Loucy (cell line): ENCODE data around the gene ASF1B.

ENCODE experiments used
- EZH2phosphoT487 ChIP-seq: fragments of 200-600 bp; IDR thresholded peaks from 2 replicates; pipeline ENCODE4 v1.6.1; 2018; ENCODE audit warnings: antibody characterized with exemption, mild to moderate bottlenecking, moderate library complexity, borderline replicate concordance
- TF ChIP-seq, protein P1 (sequence below): fragments of 200-600 bp; sonication (generic); conservative IDR thresholded peaks from 2 replicates; pipeline ENCODE4 v1.5.1; 2014; ENCODE audit warnings: mild to moderate bottlenecking, antibody characterized with exemption, low read length

DNA sequence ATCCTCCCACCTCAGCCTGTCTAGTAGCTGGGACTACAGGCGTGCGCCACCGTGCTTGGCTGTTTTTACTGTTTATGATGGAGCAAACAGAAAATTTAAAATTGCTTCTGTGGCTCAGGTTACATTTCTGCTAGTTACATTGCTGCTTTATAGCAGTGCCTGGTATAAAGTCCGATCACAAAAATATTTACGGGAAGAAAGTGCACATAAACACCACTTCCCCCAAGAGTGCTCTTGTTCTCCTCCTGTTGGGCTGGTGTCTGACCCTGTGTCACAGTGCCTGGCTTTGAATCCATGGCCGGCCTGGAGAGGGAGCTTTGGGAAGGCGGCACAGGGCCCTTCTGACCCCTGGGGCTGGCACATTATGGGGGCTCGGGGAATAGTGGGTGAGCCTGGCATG lies 30.7 kb downstream of the ASF1B start:
- TF ChIP-seq, protein P1, sequence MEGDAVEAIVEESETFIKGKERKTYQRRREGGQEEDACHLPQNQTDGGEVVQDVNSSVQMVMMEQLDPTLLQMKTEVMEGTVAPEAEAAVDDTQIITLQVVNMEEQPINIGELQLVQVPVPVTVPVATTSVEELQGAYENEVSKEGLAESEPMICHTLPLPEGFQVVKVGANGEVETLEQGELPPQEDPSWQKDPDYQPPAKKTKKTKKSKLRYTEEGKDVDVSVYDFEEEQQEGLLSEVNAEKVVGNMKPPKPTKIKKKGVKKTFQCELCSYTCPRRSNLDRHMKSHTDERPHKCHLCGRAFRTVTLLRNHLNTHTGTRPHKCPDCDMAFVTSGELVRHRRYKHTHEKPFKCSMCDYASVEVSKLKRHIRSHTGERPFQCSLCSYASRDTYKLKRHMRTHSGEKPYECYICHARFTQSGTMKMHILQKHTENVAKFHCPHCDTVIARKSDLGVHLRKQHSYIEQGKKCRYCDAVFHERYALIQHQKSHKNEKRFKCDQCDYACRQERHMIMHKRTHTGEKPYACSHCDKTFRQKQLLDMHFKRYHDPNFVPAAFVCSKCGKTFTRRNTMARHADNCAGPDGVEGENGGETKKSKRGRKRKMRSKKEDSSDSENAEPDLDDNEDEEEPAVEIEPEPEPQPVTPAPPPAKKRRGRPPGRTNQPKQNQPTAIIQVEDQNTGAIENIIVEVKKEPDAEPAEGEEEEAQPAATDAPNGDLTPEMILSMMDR: no peak
- no peak for TF ChIP-seq EZH2phosphoT487
